Caco-2 (cell line): ENCODE results near the gene KHNYN. TPM values are rescaled to one million over a fixed set of nuclear protein-coding genes. Genes with fewer than 3 reads are reported as not detected.
A peak's percentile ranks its signal among the peaks of the same experiment; 100 is the strongest.

ENCODE experiments used
- BruUV-seq: library from RNA; stranded (reverse); fragments of 400-500 nt; replicated peaks from 2 replicates; lab custom pipeline; 2021; lab: Mats Ljungman, UMichigan
- CTCF ChIA-PET: fragments of 300-600 bp; sonication (Branson Sonifier 250); formaldehyde crosslinking; loops from one replicate; lab custom pipeline; 2022; ENCODE audit warnings: antibody characterized with exemption; lab: Charles Lee
- POLR2A ChIA-PET: fragments of 300-600 bp; sonication (Branson Sonifier 250); formaldehyde crosslinking; loops from one replicate; lab custom pipeline; 2022; ENCODE audit warnings: antibody characterized with exemption; lab: Charles Lee
- DNase-seq, 2 experiments: peaks; one replicate each; pipeline versions ENCODE4 v3.0.0 to v3.0.0-alpha.2; 2020 to 2022
- H3K27me3 ChIP-seq: replicated peaks from 2 replicates; pipeline ENCODE4 v1.6.0; 2011; ENCODE audit warnings: low read length; ENCODE audit not compliant: control insufficient read depth, insufficient read depth
- H3K36me3 ChIP-seq: 2 replicates; pipeline ENCODE4 v1.5.1; 2011; ENCODE audit warnings: low read length; ENCODE audit not compliant: control insufficient read depth, insufficient read depth
- H3K4me1 ChIP-seq: fragments of 250-450 bp; sonication (Bioruptor Pico); 2 replicates; pipeline ENCODE4 v1.5.1; 2020; ENCODE audit warnings: mild to moderate bottlenecking
- H3K4me3 ChIP-seq: 2 replicates; pipeline ENCODE4 v1.5.1; 2011; ENCODE audit warnings: low read depth, mild to moderate bottlenecking, control low read depth, low read length
- H3K9me3 ChIP-seq: fragments of 250-450 bp; sonication (Bioruptor Pico); 2 replicates; pipeline ENCODE4 v1.5.1; 2020; ENCODE audit warnings: mild to moderate bottlenecking, moderate library complexity
- H3K27ac Mint-ChIP-seq: one replicate; pipeline ENCODE4 v1.8.0; 2022; ENCODE audit warnings: mixed read lengths; ENCODE audit not compliant: unreplicated experiment
- H3K27me3 Mint-ChIP-seq: one replicate; pipeline ENCODE4 v1.8.0; 2022; ENCODE audit warnings: mixed read lengths; ENCODE audit not compliant: insufficient read depth, unreplicated experiment
- H3K36me3 Mint-ChIP-seq: one replicate; pipeline ENCODE4 v1.8.0; 2022; ENCODE audit warnings: mild to moderate bottlenecking, mixed read lengths; ENCODE audit not compliant: insufficient read depth, unreplicated experiment
- H3K4me1 Mint-ChIP-seq: one replicate; pipeline ENCODE4 v1.8.0; 2022; ENCODE audit warnings: low read depth, mixed read lengths; ENCODE audit not compliant: unreplicated experiment
- H3K4me3 Mint-ChIP-seq: one replicate; pipeline ENCODE4 v1.8.0; 2022; ENCODE audit warnings: mild to moderate bottlenecking, moderate library complexity, mixed read lengths; ENCODE audit not compliant: unreplicated experiment
- H3K9me3 Mint-ChIP-seq: one replicate; pipeline ENCODE4 v1.8.0; 2022; ENCODE audit warnings: mixed read lengths; ENCODE audit not compliant: unreplicated experiment
- CTCF ChIP-seq, 2 experiments: fragments of 200-600 bp in 1 of 2; IDR thresholded peaks; 1 replicate in 1 of 2; 2 replicates in 1 of 2; pipeline versions ENCODE4 v1.5.1 to v1.8.0; 2011 to 2022; ENCODE audit warnings: antibody characterized with exemption in 1 of 2, control low read depth in 1 of 2, inconsistent platforms in 1 of 2, low read depth in 1 of 2, low read length in 1 of 2, mild to moderate bottlenecking in 1 of 2, moderate library complexity in 1 of 2; ENCODE audit not compliant: insufficient read depth in 1 of 2, severe bottlenecking in 1 of 2, unreplicated experiment in 1 of 2
- intact Hi-C: fragments of 100-400 bp; cut with micrococcal nuclease; formaldehyde crosslinking; loops from one replicate; pipeline ENCODE4 v1.10.0; 2022; ENCODE audit not compliant: unreplicated experiment
- total RNA-seq: library from RNA; stranded (reverse); gene quantifications from 2 replicates; pipeline ENCODE4 v1.2.3, GENCODE V29; 2022

KHNYN gene
- total RNA-seq, 1 experiment from 2014 or later, result 50.5 TPM

- Histone ChIP-seq H3K36me3 (no peaks in the 10 kb centered on the region), H3K9me3 (no peaks in the 10 kb centered on the region), H3K4me1 (peaks cover 11% of the 10 kb centered on the region), H3K27me3 (no peaks in the 10 kb centered on the region), H3K4me3 (no peak overlapping the region; the same call in 1 of the 2 replicates)
- Mint-ChIP-seq H3K4me1 (peaks cover 40% of the 10 kb centered on the region), H3K9me3 (no peaks in the 10 kb centered on the region), H3K27ac (peak overlapping the region; percentile 51), H3K27me3 (no peaks in the 10 kb centered on the region), H3K4me3 (peak overlapping the region; percentile 86), H3K36me3 (no peaks in the 10 kb centered on the region)
- no peak for DNase-seq
- no peak for TF ChIP-seq CTCF (IDR thresholded peaks at IDR 0.05; ENCODE audit: insufficient read depth in 1 of 2, low read depth in 1 of 2, low read length in 1 of 2, severe bottlenecking in 1 of 2, unreplicated experiment in 1 of 2)
- POLR2A ChIA-PET, result no interaction called here
- CTCF ChIA-PET, result no interaction called here
- intact Hi-C loops, result no loop called here
- no TSS peak for BruUV-seq
These were observed 29.6 kb upstream of the KHNYN start for GRCh38 chr14:24399999-24400718.

- H3K9me3 ChIP-seq, result no peaks in the 10 kb centered on the region
- Mint-ChIP-seq H3K4me3 (no peak overlapping the region), H3K9me3 (no peaks in the 10 kb centered on the region), H3K36me3 (no peaks in the 10 kb centered on the region), H3K4me1 (peaks cover 40% of the 10 kb centered on the region), H3K27ac (no peak overlapping the region), H3K27me3 (no peaks in the 10 kb centered on the region)
- POLR2A ChIA-PET, result no interaction called here
- no peak overlapping the region for H3K4me3 ChIP-seq
- intact Hi-C loops, result no loop called here
- CTCF ChIA-PET, result no interaction called here
- H3K4me1 ChIP-seq, result peaks cover 11% of the 10 kb centered on the region
- TSS peak; percentile 21 for BruUV-seq
- H3K36me3 ChIP-seq, result no peaks in the 10 kb centered on the region
- H3K27me3 ChIP-seq, result no peaks in the 10 kb centered on the region
- no peak for TF ChIP-seq CTCF (IDR thresholded peaks at IDR 0.05; ENCODE audit: insufficient read depth in 1 of 2, low read depth in 1 of 2, low read length in 1 of 2, severe bottlenecking in 1 of 2, unreplicated experiment in 1 of 2)
- DNase-seq, result no peak
These were observed 27.7 kb upstream of the KHNYN start for GRCh38 chr14:24401810-24402702.

GRCh38 chr14:24403294-24403998 lies 26.3 kb upstream of the KHNYN start:
- CTCF ChIA-PET, result no interaction called here
- no peak overlapping the region for H3K4me3 Mint-ChIP-seq

More at GRCh38 chr14:24403294-24403998, 26.3 kb upstream of the KHNYN start:
- Histone ChIP-seq H3K9me3 (no peaks in the 10 kb centered on the region), H3K4me3 (no peak overlapping the region), H3K27me3 (no peaks in the 10 kb centered on the region), H3K36me3 (no peaks in the 10 kb centered on the region), H3K4me1 (peaks cover 11% of the 10 kb centered on the region)
- Mint-ChIP-seq H3K27me3 (no peaks in the 10 kb centered on the region), H3K4me1 (peaks cover 33% of the 10 kb centered on the region), H3K9me3 (no peaks in the 10 kb centered on the region), H3K27ac (no peak overlapping the region), H3K36me3 (no peaks in the 10 kb centered on the region)
- DNase-seq, result no peak
- intact Hi-C loops, result no loop called here
- no TSS peak for BruUV-seq
- POLR2A ChIA-PET, result no interaction called here
- no peak for TF ChIP-seq CTCF (IDR thresholded peaks at IDR 0.05; ENCODE audit: insufficient read depth in 1 of 2, low read depth in 1 of 2, low read length in 1 of 2, severe bottlenecking in 1 of 2, unreplicated experiment in 1 of 2)
